Measurements from ENCODE around the gene CYP4Z1.

DNA sequence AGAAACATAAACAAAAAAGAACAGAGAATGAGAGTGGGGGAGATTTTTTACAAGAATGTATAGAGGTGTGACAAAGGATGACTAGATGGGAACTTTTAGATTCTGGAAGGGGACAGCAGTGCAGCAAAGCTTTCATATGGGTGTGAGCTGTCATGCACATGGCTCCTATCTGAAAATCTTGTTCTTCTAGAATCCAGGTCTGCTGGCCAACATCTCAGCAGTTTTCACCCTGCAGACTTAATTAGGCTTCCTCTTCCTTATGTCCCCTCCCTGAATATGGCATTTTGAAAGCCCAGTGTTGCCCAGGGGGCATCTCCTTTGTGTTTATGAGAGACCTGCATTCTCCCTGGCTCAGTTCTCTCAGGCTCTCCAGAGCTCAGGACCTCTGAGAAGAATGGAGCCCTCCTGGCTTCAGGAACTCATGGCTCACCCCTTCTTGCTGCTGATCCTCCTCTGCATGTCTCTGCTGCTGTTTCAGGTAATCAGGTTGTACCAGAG lies at the start of gene CYP4Z1:
- TF ChIP-seq, protein P1, sequence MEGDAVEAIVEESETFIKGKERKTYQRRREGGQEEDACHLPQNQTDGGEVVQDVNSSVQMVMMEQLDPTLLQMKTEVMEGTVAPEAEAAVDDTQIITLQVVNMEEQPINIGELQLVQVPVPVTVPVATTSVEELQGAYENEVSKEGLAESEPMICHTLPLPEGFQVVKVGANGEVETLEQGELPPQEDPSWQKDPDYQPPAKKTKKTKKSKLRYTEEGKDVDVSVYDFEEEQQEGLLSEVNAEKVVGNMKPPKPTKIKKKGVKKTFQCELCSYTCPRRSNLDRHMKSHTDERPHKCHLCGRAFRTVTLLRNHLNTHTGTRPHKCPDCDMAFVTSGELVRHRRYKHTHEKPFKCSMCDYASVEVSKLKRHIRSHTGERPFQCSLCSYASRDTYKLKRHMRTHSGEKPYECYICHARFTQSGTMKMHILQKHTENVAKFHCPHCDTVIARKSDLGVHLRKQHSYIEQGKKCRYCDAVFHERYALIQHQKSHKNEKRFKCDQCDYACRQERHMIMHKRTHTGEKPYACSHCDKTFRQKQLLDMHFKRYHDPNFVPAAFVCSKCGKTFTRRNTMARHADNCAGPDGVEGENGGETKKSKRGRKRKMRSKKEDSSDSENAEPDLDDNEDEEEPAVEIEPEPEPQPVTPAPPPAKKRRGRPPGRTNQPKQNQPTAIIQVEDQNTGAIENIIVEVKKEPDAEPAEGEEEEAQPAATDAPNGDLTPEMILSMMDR (conservative IDR thresholded peaks at IDR 0.05): no peak
- no peak for TF ChIP-seq ZFX (IDR thresholded peaks at IDR 0.05)
